Sigmoid colon (tissue), 7 donors: ENCODE results near the gene MMP11. TPM values are rescaled to one million over a fixed set of nuclear protein-coding genes. Genes with fewer than 3 reads are reported as not detected.

ENCODE experiments used
- DNase-seq: peaks from one replicate; pipeline ENCODE4 v3.0.0-alpha.2; 2019
- H3K27ac ChIP-seq, 4 donors: fragments of 200-600 bp; sonication (generic); one replicate each; pipeline ENCODE4 v1.5.1; 2016 to 2019; ENCODE audit warnings: mild to moderate bottlenecking in 1 of 4
- H3K27me3 ChIP-seq, 3 donors: fragments of 200-600 bp; sonication (generic); one replicate each; pipeline ENCODE4 v1.5.1; 2019; ENCODE audit warnings: mild to moderate bottlenecking in 1 of 3
- H3K36me3 ChIP-seq, 4 donors: fragments of 200-600 bp; sonication (generic); one replicate each; pipeline ENCODE4 v1.5.1; 2016 to 2019
- H3K4me1 ChIP-seq, 4 donors: fragments of 200-600 bp; sonication (generic); one replicate each; pipeline ENCODE4 v1.5.1; 2017 to 2019
- H3K4me3 ChIP-seq, 4 donors: fragments of 200-600 bp; sonication (generic); one replicate each; pipeline ENCODE4 v1.5.1; 2017 to 2019; ENCODE audit warnings: mild to moderate bottlenecking in 2 of 4, moderate library complexity in 1 of 4
- H3K9me3 ChIP-seq, 4 donors: fragments of 200-600 bp in 3 of 4; sonication (generic) in 3 of 4; one replicate each; pipeline versions ENCODE4 v1.5.1 to v1.6.1; 2013 to 2019
- EP300 ChIP-seq, 4 donors: sonication (generic); formaldehyde crosslinking; IDR thresholded peaks; one replicate each; pipeline ENCODE4 v1.6.1; 2017; ENCODE audit warnings: antibody characterized with exemption in 4 of 4
- POLR2A ChIP-seq, 2 donors: fragments of 450-650 bp; IDR thresholded peaks; one replicate each; pipeline ENCODE4 v1.6.1; 2016; ENCODE audit warnings: antibody characterized with exemption in 2 of 2, mild to moderate bottlenecking in 2 of 2, moderate library complexity in 2 of 2
- POLR2AphosphoS5 ChIP-seq, 4 donors: sonication (generic); formaldehyde crosslinking; IDR thresholded peaks; one replicate each; pipeline ENCODE4 v1.6.1; 2017; ENCODE audit warnings: antibody characterized with exemption in 4 of 4
- WGBS, 2 donors: extraction: QIAGEN DNeasy Blood & Tissue Kit; methylation state at CpG; one replicate each; pipeline ENCODE4 v1.1.7; 2013; 5-methylcytosine and 5-hydroxymethylcytosine counted together
- intact Hi-C: fragments of 100-400 bp; cut with DNase I; formaldehyde crosslinking; loops from one replicate; pipeline ENCODE4 v1.15.1; 2023
- polyA plus RNA-seq, 3 donors: library from polyadenylated mRNA; stranded (reverse); fragments of 200-250 nt; gene quantifications; one replicate each; pipeline ENCODE4 v1.2.3, GENCODE V29; 2013
- total RNA-seq, 4 donors: library from RNA; depleted of rRNA; stranded (reverse); fragments of >200 nt; gene quantifications; one replicate each; pipeline ENCODE4 v1.1.0, GENCODE V29; 2016
- TF ChIP-seq, protein P1 (sequence below), 4 experiments: fragments of 450-650 bp in 3 of 4; fragments of 200-600 bp in 1 of 4; IDR thresholded peaks; one replicate each; pipeline ENCODE4 v1.5.1; 2016 to 2019; ENCODE audit warnings: antibody characterized with exemption in 4 of 4, mild to moderate bottlenecking in 3 of 4, moderate library complexity in 2 of 4
- donor health status: healthy with polysubstance abuse.
- donor health status: Bipolar disorder and iron deficiency.
- donor health status: healthy.

Gene MMP11
- total and polyA plus RNA-seq, 7 donors = 0.60 to 9.9 (median 6.1) TPM; not detected in 1

DNA sequence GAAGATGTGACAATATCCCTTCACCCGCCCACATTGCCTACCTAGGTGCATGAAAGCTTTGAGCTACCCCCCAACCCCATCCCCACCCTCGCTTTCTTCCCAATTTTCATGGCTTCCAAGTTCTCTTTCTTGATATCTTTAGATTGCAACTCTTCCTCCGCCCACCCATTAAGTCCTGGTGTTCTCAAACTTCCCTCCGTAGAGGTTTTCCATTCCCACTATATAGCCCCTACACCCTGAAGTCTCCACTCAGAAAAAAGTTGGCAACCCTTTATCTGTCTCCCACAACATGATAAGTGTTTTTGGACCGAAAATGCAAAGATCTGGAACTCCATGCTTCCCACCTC is 22.3 kb upstream of the MMP11 start:
- intact Hi-C loops = loop anchor here (2.0 kb wide), 1 partner anchor 18 kb away; no protein-coding TSS in a partner anchor
- Histone ChIP-seq H3K9me3 (no peaks in the 10 kb centered on the region), H3K4me3 (peak overlapping the region; percentile 71 to 80 (median 78)), H3K36me3 (peaks cover 0 to under 1% (median under 1%) of the 10 kb centered on the region in 4 donors), H3K4me1 (peaks cover 0 to 20% (median 17%) of the 10 kb centered on the region in 4 donors), H3K27me3 (no peaks in the 10 kb centered on the region), H3K27ac (peak overlapping the region; percentile 88 to 94 (median 90))
- DNase-seq = no peak
- 37 to 40% methylated on average over 5 of the region's 5 CpGs for WGBS, 2 donors
- TF ChIP-seq, protein P1, sequence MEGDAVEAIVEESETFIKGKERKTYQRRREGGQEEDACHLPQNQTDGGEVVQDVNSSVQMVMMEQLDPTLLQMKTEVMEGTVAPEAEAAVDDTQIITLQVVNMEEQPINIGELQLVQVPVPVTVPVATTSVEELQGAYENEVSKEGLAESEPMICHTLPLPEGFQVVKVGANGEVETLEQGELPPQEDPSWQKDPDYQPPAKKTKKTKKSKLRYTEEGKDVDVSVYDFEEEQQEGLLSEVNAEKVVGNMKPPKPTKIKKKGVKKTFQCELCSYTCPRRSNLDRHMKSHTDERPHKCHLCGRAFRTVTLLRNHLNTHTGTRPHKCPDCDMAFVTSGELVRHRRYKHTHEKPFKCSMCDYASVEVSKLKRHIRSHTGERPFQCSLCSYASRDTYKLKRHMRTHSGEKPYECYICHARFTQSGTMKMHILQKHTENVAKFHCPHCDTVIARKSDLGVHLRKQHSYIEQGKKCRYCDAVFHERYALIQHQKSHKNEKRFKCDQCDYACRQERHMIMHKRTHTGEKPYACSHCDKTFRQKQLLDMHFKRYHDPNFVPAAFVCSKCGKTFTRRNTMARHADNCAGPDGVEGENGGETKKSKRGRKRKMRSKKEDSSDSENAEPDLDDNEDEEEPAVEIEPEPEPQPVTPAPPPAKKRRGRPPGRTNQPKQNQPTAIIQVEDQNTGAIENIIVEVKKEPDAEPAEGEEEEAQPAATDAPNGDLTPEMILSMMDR (IDR thresholded peaks at IDR 0.05) = no peak
- no peak for TF ChIP-seq POLR2A (IDR thresholded peaks at IDR 0.05)
- TF ChIP-seq POLR2AphosphoS5 (IDR thresholded peaks at IDR 0.05) = no peak
- no peak for TF ChIP-seq EP300 (IDR thresholded peaks at IDR 0.05)

DNA sequence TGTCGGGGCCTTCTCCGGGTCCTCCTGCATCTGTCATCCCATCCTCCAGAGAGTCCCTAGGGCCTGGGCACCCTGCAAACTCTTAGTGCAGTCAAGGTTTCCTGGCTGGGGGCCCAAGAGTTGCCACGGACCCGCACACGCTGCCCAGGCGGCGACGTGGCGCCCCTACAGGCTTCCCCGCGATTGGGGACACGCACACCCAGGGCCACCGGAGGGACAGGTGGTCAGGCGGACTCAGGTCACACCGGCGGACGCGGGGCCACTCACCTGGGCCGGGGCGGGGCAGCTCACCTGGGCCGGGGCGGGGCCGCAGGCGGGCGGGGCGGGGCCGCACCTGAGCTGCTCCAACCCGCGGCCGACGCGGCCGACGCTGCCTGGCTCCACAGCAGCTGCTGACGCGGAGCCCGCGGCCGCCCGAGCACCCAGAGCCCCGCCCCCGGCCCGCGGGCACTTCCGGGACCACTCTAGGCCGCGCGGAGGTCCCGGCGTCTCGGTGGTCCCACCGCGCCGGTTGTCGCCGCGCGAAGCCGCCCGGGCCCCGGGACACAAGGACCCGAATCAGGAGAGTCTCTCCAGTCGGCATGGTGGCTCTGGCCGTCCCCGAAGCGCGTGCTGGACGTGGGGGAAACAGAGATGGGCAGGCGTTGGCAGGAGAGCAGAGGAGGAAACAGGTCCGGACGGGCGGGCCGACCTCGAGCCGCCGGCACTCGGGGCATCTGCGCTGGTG is 21.8 kb upstream of the MMP11 start, which contains the start of gene ZNF70:
Gene ZNF70, minus strand, starts transcription at position 399 of the 727 bp plus-strand sequence. CDS start 5,972 bp downstream, outside the sequence.
- H3K4me3 ChIP-seq = peak within 1 kb of the TSS; percentile 71 to 80 (median 78)
- peak within 1 kb of the TSS; percentile 88 to 94 (median 90) for H3K27ac ChIP-seq
- intact Hi-C loops = loop anchor here (2.0 kb wide), 1 partner anchor 18 kb away; no protein-coding TSS in a partner anchor
- peaks cover 0 to 20% (median 17%) of the 10 kb centered on the region in 4 donors for H3K4me1 ChIP-seq
- peak; percentile 93 for DNase-seq
- no peaks in the 10 kb centered on the region for H3K9me3 ChIP-seq
- H3K27me3 ChIP-seq = no peaks in the 10 kb centered on the region
- WGBS, 2 donors = 1% methylated on average over 78 of the region's 78 CpGs
- H3K36me3 ChIP-seq = no peaks in the 10 kb centered on the region
- TF ChIP-seq POLR2AphosphoS5 (IDR thresholded peaks at IDR 0.05) (peak; percentile 69 to 91 (median 78)), POLR2A (IDR thresholded peaks at IDR 0.05) (peak; percentile 40 to 64)
- TF ChIP-seq, protein P1 (IDR thresholded peaks at IDR 0.05) = no peak

DNA sequence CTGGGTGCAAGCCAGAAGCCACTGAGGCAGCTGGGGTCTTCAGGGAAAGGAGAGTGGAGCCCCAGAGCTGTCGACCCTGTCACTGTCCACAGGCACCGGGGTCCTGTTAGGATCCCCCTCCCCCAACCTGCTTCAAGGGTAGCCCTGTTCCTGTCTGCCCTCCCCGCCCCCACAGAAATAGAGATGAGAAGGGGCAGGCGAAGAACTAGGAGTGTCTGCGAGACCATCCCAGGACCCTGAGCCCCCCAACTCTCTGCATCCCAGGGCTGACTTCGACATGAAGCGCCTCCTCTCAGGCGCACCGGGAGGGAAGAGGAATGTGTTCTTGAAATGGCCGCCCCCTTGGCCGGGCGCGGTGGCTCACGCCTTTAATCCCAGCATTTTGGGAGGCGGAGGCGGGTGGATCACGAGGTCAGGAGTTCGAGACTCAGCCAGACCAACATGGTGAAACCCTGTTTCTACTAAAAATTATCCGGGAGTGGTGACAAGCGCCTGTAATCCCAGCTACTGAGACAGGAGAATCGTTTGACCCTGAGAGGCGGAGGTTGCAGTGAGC is 21.1 kb upstream of the MMP11 start:
- H3K27ac ChIP-seq = peak overlapping the region; percentile 88 to 94 (median 90)
- 12 to 18% methylated on average over 22 of the region's 22 CpGs for WGBS, 2 donors
- peak overlapping the region; percentile 71 to 80 (median 78) for H3K4me3 ChIP-seq
- intact Hi-C loops = loop anchor here (2.0 kb wide), 1 partner anchor 17 kb away; no protein-coding TSS in a partner anchor
- DNase-seq = peak; percentile 77
- H3K4me1 ChIP-seq = peaks cover 0 to 20% (median 17%) of the 10 kb centered on the region in 4 donors
- H3K9me3 ChIP-seq = no peaks in the 10 kb centered on the region
- no peaks in the 10 kb centered on the region for H3K27me3 ChIP-seq
- no peaks in the 10 kb centered on the region for H3K36me3 ChIP-seq
- TF ChIP-seq, protein P1 (IDR thresholded peaks at IDR 0.05) = no peak
- no peak for TF ChIP-seq POLR2AphosphoS5 (IDR thresholded peaks at IDR 0.05)
- no peak for TF ChIP-seq EP300 (IDR thresholded peaks at IDR 0.05)
- no peak for TF ChIP-seq POLR2A (IDR thresholded peaks at IDR 0.05)

DNA sequence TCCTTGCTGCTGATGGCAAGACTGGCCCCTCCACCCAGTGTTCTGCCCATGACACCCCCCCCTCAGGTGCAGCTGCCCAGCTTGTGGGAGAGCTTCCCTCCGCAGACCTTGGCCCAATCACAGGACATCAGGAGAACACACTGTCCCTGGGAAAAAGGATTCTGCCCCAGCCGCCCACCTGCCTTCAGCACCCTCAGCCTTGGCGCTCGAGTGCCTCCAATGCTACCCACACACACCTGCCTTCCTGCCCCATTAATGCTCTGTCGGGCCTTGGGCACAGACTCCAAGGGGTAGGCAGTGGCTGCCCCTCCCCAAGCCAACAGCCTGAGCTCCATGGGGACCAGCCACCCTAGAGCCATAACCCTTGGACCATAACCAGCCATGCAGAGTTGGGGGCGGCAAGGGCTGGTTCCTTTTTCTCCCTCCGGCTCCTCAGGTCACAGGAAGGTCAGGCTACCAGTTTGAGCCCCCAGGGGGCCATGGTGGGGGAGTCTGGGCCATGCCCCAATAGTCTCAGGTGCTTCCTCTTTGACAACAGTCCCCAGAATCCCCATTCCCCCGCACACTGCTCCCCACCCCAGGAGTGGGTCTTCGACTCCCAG is 20.5 kb upstream of the MMP11 start:
- Histone ChIP-seq H3K4me1 (peaks cover 0 to 20% (median 17%) of the 10 kb centered on the region in 4 donors), H3K4me3 (no peak overlapping the region), H3K9me3 (no peaks in the 10 kb centered on the region), H3K27ac (peak overlapping the region in 3 of 4 donors; percentile 88 to 91 (median 89)), H3K27me3 (no peaks in the 10 kb centered on the region), H3K36me3 (no peaks in the 10 kb centered on the region)
- TF ChIP-seq, protein P1 (IDR thresholded peaks at IDR 0.05) = no peak
- TF ChIP-seq POLR2A (IDR thresholded peaks at IDR 0.05) (no peak), POLR2AphosphoS5 (IDR thresholded peaks at IDR 0.05) (no peak), EP300 (IDR thresholded peaks at IDR 0.05) (no peak)
- intact Hi-C loops = no loop called here
- 58 to 87% methylated on average over 9 of the region's 9 CpGs for WGBS, 2 donors
- DNase-seq = no peak
